Measurements from ENCODE around the gene MED25. TPM values are rescaled to one million over a fixed set of nuclear protein-coding genes. Genes with fewer than 3 reads are reported as not detected.

The MED25 gene
- total and polyA plus RNA-seq, 9 of the 15 experiments (the other 6 are each of a cell fraction or from before 2014, with no cell fraction given) = 4.1 to 93.9 (median 19.3) TPM

- TF ChIP-seq MGA (IDR thresholded peaks at IDR 0.05) (no peak), C11orf30 (IDR thresholded peaks at IDR 0.05; ENCODE audit: low read depth) (peak; percentile 38; the same call in 1 of the 2 replicates), PTBP1 (IDR thresholded peaks at IDR 0.05; ENCODE audit: low read depth, low read length) (no peak), HMG20A (CRISPR knock-in tag; conservative IDR thresholded peaks at IDR 0.05) (no peak), ZFP36 (IDR thresholded peaks at IDR 0.05; ENCODE audit: low read depth, low read length, partially characterized antibody) (no peak), SPI1 (IDR thresholded peaks at IDR 0.05; ENCODE audit: borderline replicate concordance, low read depth, low read length) (no peak), NFE2 (IDR thresholded peaks at IDR 0.05; ENCODE audit: low read depth) (no peak; the same call in 1 of the 2 replicates)
- TF ChIP-seq, protein P1, sequence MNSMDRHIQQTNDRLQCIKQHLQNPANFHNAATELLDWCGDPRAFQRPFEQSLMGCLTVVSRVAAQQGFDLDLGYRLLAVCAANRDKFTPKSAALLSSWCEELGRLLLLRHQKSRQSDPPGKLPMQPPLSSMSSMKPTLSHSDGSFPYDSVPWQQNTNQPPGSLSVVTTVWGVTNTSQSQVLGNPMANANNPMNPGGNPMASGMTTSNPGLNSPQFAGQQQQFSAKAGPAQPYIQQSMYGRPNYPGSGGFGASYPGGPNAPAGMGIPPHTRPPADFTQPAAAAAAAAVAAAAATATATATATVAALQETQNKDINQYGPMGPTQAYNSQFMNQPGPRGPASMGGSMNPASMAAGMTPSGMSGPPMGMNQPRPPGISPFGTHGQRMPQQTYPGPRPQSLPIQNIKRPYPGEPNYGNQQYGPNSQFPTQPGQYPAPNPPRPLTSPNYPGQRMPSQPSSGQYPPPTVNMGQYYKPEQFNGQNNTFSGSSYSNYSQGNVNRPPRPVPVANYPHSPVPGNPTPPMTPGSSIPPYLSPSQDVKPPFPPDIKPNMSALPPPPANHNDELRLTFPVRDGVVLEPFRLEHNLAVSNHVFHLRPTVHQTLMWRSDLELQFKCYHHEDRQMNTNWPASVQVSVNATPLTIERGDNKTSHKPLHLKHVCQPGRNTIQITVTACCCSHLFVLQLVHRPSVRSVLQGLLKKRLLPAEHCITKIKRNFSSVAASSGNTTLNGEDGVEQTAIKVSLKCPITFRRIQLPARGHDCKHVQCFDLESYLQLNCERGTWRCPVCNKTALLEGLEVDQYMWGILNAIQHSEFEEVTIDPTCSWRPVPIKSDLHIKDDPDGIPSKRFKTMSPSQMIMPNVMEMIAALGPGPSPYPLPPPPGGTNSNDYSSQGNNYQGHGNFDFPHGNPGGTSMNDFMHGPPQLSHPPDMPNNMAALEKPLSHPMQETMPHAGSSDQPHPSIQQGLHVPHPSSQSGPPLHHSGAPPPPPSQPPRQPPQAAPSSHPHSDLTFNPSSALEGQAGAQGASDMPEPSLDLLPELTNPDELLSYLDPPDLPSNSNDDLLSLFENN (IDR thresholded peaks at IDR 0.05; ENCODE audit: low read depth in 2 of 2, low read length in 2 of 2) = peak in 1 of 2 experiments; percentile 27; a peak in 1 of 4 replicates
- TF ChIP-seq, protein P2, sequence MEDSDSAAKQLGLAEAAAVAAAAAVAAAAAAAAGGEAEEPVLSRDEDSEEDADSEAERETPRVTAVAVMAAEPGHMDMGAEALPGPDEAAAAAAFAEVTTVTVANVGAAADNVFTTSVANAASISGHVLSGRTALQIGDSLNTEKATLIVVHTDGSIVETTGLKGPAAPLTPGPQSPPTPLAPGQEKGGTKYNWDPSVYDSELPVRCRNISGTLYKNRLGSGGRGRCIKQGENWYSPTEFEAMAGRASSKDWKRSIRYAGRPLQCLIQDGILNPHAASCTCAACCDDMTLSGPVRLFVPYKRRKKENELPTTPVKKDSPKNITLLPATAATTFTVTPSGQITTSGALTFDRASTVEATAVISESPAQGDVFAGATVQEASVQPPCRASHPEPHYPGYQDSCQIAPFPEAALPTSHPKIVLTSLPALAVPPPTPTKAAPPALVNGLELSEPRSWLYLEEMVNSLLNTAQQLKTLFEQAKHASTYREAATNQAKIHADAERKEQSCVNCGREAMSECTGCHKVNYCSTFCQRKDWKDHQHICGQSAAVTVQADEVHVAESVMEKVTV (CRISPR knock-in tag; IDR thresholded peaks at IDR 0.05) = no peak
These were observed 32.6 kb downstream of the MED25 start, which contains the start of gene PTOV1 (continued) for GRCh38 chr19:49850487-49851342.

Data from K562 (cell line).